Measurements from ENCODE around the gene DLEU7.

DNA sequence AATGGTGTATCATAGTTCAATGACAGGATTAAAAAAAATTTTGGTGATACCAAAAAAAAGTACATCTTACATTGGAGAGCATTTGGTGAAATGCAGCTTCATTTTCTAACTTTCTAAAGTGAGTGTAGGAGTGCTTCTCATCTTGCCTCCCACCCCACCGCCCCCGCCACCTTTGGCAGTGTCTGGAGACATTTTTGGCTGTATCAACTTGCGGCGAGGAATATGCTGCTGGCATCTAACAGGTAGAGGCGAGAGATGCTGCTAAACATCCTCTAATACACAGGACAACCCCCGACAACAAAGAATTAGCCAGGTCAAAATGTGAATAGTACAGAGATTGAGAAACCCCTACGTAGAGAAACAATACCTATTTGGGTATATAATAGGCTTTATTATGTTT lies 1.7 kb downstream of the DLEU7 start:
- TF ChIP-seq ZFP3 (CRISPR knock-in tag; IDR thresholded peaks at IDR 0.05), result no peak
- no peak for TF ChIP-seq PPARA (CRISPR knock-in tag; IDR thresholded peaks at IDR 0.05; ENCODE audit: borderline replicate concordance)

All from SK-N-SH treated with all-trans-retinoic acid at 6 μM for 48 hours (cell line).